T-helper 17 cell (primary cell): ENCODE data around the gene AP3S2. TPM values are rescaled to one million over a fixed set of nuclear protein-coding genes. Genes with fewer than 3 reads are reported as not detected.

ENCODE experiments used
- ATAC-seq: fragments of 150-1000 bp; cut with Tn5 transposase; 2 replicates; pipeline ENCODE4 v1.10.0; 2021; ENCODE audit warnings: mild to moderate bottlenecking, moderate library complexity
- DNase-seq, 3 donors: peaks; one replicate each; pipeline versions ENCODE4 v3.0.0 to v3.0.0-alpha.2; 2020 to 2021
- H3K9me3 ChIP-seq: one replicate; pipeline ENCODE4 v1.7.0; 2013; ENCODE audit warnings: low read length, mild to moderate bottlenecking; ENCODE audit not compliant: control insufficient read depth, poor library complexity, severe bottlenecking
- H3K27ac Mint-ChIP-seq: one replicate; pipeline ENCODE4 v1.8.0; 2022; ENCODE audit warnings: mild to moderate bottlenecking, moderate library complexity, mixed read lengths
- H3K27me3 Mint-ChIP-seq: one replicate; pipeline ENCODE4 v1.8.0; 2022; ENCODE audit warnings: mixed read lengths
- H3K36me3 Mint-ChIP-seq: one replicate; pipeline ENCODE4 v1.8.0; 2022; ENCODE audit warnings: low read depth, mixed read lengths
- H3K4me1 Mint-ChIP-seq: one replicate; pipeline ENCODE4 v1.8.0; 2022; ENCODE audit warnings: mild to moderate bottlenecking, mixed read lengths
- H3K4me3 Mint-ChIP-seq: one replicate; pipeline ENCODE4 v1.8.0; 2022; ENCODE audit warnings: mild to moderate bottlenecking, moderate library complexity, mixed read lengths
- total RNA-seq, 4 donors: library from RNA in 2 of 4; stranded (reverse) in 2 of 4; gene quantifications; one replicate each; pipeline ENCODE4 v1.2.3 and lab custom pipeline; 2022 to 2026

Gene AP3S2
- total RNA-seq, 2 donors from 2014 or later: 28.0 to 29.1 TPM

DNA sequence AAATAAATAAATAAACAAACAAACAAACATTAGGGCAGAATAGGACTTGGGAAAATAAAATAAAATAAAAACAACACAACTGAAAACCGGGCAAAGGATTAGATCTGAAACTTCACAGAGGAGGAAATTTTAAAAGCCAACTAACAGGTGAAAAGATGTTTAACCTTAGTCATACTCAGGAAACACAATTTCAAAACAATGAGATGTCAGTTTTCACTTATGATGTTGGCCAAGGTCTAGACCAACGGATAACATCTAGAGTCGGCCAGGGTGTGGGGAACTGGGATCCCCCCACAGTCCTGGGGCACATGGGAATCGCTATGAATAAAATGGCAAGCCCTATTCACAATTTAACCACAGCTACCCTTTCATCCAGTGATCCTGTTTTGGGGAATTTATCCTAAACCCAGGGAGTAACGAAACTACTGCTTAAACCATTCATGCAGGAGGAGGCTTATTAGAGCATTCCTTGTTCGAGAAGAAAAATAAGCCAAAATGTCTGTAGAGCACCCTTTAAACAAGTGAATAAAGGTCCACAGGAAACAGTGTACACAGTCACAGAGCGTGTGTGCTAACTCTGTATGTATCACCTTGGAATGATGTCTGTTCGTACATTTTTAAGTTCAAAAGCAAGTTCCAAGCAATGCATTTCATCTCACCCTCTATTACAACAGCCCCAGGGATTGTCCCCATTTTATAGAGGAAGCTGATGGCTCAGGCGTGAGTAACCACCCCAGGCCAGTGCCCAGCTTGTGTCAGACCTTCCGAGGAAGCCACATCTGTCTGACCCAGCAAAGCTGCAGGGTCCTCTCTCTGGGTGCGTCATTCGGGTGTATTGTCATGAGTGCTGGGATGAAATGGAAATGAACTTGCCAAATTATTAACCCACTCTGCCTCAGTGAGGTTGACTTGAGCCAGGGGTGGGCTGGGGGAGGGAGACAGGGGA is 72.9 kb downstream of the AP3S2 start:
- H3K9me3 ChIP-seq: no peaks in the 10 kb centered on the region
- peaks cover 42% of the 10 kb centered on the region for H3K27me3 Mint-ChIP-seq
- ATAC-seq: peak; percentile 47
- H3K4me3 Mint-ChIP-seq: no peak overlapping the region
- DNase-seq: no peak
- no peaks in the 10 kb centered on the region for H3K4me1 Mint-ChIP-seq
- H3K27ac Mint-ChIP-seq: peak overlapping the region; percentile 9
- H3K36me3 Mint-ChIP-seq: peaks cover 9% of the 10 kb centered on the region

DNA sequence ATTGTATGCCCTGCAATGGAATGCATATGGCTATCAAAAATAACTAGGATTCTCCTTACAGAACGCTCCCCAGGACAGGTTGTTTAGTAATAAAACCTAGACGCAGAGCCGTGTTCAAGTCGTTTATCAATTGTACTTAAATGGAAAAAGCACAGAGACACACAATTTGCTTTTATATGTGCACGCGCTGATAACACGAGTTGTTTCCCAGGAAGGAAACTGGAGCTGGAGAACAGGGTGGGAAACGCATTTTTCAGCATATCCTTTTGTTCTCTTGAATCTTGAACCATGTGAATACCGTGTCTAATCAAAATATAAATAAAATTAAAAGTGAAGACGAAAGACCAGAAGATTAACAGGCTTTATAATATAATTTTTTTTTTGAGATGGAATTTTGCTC is 75.5 kb downstream of the AP3S2 start:
- Mint-ChIP-seq H3K36me3 (peaks cover 9% of the 10 kb centered on the region), H3K4me1 (peaks cover 6% of the 10 kb centered on the region), H3K27ac (no peak overlapping the region), H3K27me3 (peaks cover 42% of the 10 kb centered on the region), H3K4me3 (no peak overlapping the region)
- ATAC-seq (no peak), DNase-seq (no peak)
- no peaks in the 10 kb centered on the region for H3K9me3 ChIP-seq

GRCh38 chr15:89817701-89818280 is 76.0 kb downstream of the AP3S2 start:
- no peak overlapping the region for H3K27ac Mint-ChIP-seq
- H3K36me3 Mint-ChIP-seq: peaks cover 9% of the 10 kb centered on the region
- no peak for ATAC-seq
- H3K4me1 Mint-ChIP-seq: peaks cover 6% of the 10 kb centered on the region
- H3K9me3 ChIP-seq: no peaks in the 10 kb centered on the region
- H3K4me3 Mint-ChIP-seq: no peak overlapping the region
- peaks cover 42% of the 10 kb centered on the region for H3K27me3 Mint-ChIP-seq
- DNase-seq: no peak

GRCh38 chr15:89815769-89816168 is 78.0 kb downstream of the AP3S2 start:
- peaks cover 32% of the 10 kb centered on the region for H3K27me3 Mint-ChIP-seq
- H3K4me1 Mint-ChIP-seq: peaks cover 6% of the 10 kb centered on the region
- no peak for DNase-seq
- H3K27ac Mint-ChIP-seq: peak overlapping the region; percentile 74
- no peaks in the 10 kb centered on the region for H3K9me3 ChIP-seq
- peaks cover 9% of the 10 kb centered on the region for H3K36me3 Mint-ChIP-seq
- H3K4me3 Mint-ChIP-seq: peak overlapping the region; percentile 90
- ATAC-seq: no peak

- ATAC-seq (no peak), DNase-seq (no peak)
- Mint-ChIP-seq H3K27ac (no peak overlapping the region), H3K4me3 (peak overlapping the region; percentile 90), H3K27me3 (peaks cover 28% of the 10 kb centered on the region), H3K4me1 (peaks cover 6% of the 10 kb centered on the region), H3K36me3 (peaks cover 9% of the 10 kb centered on the region)
- no peaks in the 10 kb centered on the region for H3K9me3 ChIP-seq
These were observed 79.6 kb downstream of the AP3S2 start for GRCh38 chr15:89814112-89814742.

DNA sequence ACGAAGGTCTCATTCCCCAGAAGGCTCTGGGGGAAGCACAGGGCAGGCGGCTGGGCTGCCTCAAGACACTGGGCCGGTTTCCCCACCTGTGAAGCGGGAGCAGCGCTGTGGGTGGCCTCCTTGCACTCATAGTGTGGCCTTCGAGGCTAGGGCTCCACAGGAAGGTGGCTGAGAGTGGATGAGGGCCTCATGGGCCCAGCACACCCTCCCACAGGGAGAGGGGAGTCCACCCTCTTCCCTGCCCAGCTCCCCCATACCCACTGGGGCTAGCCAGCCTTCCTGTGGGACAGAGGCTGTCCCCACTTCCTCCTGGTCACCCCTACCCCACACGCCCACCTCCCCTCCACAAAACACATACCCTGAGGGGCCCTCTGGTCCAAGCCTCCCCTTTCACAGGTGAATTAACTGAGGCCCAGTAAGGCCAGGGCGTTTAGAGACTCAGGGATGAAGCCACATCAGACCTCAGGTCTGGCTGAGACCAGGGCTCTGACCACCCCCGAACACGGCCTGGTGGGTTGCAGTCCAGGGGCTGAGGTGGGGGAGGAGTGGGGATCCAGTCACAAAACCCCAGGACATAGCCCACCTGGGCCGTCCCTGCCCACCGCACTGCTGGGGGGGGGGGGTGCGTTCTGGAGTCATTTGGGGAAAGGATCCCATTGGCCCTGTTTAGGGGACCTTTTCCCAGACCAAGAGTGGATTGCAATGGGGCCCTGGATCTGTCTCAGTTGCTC is 80.2 kb downstream of the AP3S2 start:
- H3K4me3 Mint-ChIP-seq: peak overlapping the region; percentile 53
- ATAC-seq: no peak

GRCh38 chr15:89812847-89813320 is 80.9 kb downstream of the AP3S2 start:
- DNase-seq (no peak), ATAC-seq (no peak)
- no peak overlapping the region for H3K27ac Mint-ChIP-seq
- no peaks in the 10 kb centered on the region for H3K9me3 ChIP-seq
- H3K36me3 Mint-ChIP-seq: peaks cover 9% of the 10 kb centered on the region
- H3K4me3 Mint-ChIP-seq: no peak overlapping the region
- peaks cover 8% of the 10 kb centered on the region for H3K4me1 Mint-ChIP-seq
- peaks cover 23% of the 10 kb centered on the region for H3K27me3 Mint-ChIP-seq

More for the DNA sequence above, 80.2 kb downstream of the AP3S2 start:
- Mint-ChIP-seq H3K27ac (no peak overlapping the region), H3K27me3 (peaks cover 28% of the 10 kb centered on the region), H3K4me1 (peaks cover 6% of the 10 kb centered on the region), H3K36me3 (peaks cover 9% of the 10 kb centered on the region)
- no peaks in the 10 kb centered on the region for H3K9me3 ChIP-seq
- DNase-seq: no peak

GRCh38 chr15:89812011-89812846 is 81.6 kb downstream of the AP3S2 start:
- Mint-ChIP-seq H3K4me1 (peaks cover 8% of the 10 kb centered on the region), H3K4me3 (no peak overlapping the region), H3K27me3 (peaks cover 21% of the 10 kb centered on the region), H3K27ac (no peak overlapping the region), H3K36me3 (peaks cover 9% of the 10 kb centered on the region)
- H3K9me3 ChIP-seq: no peaks in the 10 kb centered on the region
- ATAC-seq (no peak), DNase-seq (no peak)

DNA sequence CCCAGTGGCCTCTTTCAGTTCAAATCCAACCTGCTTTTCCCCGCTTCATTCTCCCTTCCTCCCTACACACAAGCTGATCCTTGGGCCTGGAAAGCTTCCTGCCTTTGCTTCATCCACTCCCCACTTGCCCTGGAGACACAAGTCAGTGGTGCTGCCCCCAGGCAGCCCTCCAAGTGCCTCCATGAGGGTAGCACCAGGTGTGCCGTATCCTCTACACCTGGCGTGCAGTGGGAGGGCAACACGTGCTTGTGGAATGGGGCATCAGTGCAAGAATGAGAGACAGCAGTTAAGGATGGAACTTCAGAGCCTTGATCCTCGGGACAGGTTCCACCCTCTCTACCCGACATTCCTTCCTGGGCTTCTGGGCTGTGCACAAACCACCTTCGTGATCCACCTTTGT is 83.0 kb downstream of the AP3S2 start:
- DNase-seq (no peak), ATAC-seq (no peak)
- no peaks in the 10 kb centered on the region for H3K9me3 ChIP-seq
- Mint-ChIP-seq H3K4me3 (no peak overlapping the region), H3K36me3 (peaks cover 4% of the 10 kb centered on the region), H3K27ac (no peak overlapping the region), H3K4me1 (peaks cover 8% of the 10 kb centered on the region), H3K27me3 (peaks cover 7% of the 10 kb centered on the region)

- no peak for DNase-seq
- H3K27ac Mint-ChIP-seq: no peak overlapping the region
- H3K36me3 Mint-ChIP-seq: no peaks in the 10 kb centered on the region
- peaks cover 5% of the 10 kb centered on the region for H3K4me1 Mint-ChIP-seq
- no peak for ATAC-seq
- no peak overlapping the region for H3K4me3 Mint-ChIP-seq
- no peaks in the 10 kb centered on the region for H3K9me3 ChIP-seq
- H3K27me3 Mint-ChIP-seq: no peaks in the 10 kb centered on the region
These were observed 84.0 kb downstream of the AP3S2 start for GRCh38 chr15:89809787-89810148.

GRCh38 chr15:89809093-89809786 is 84.6 kb downstream of the AP3S2 start:
- no peak for ATAC-seq
- no peaks in the 10 kb centered on the region for H3K36me3 Mint-ChIP-seq
- H3K9me3 ChIP-seq: no peaks in the 10 kb centered on the region
- no peak for DNase-seq
- peaks cover 5% of the 10 kb centered on the region for H3K4me1 Mint-ChIP-seq
- H3K27ac Mint-ChIP-seq: no peak overlapping the region
- H3K27me3 Mint-ChIP-seq: no peaks in the 10 kb centered on the region
- no peak overlapping the region for H3K4me3 Mint-ChIP-seq
